CD4-positive, alpha-beta T cell treated with Interferon alpha-2 for 1 hour (primary cell): ENCODE measurements around the gene SPATC1L.

Source experiments
- DNase-seq, 2 donors: peaks; one replicate each; pipeline ENCODE4 v3.0.0-alpha.2; 2020 to 2022

Gene SPATC1L

GRCh38 chr21:46129846-46130651 lies 54.2 kb downstream of the SPATC1L start:
- no peak for DNase-seq

DNA sequence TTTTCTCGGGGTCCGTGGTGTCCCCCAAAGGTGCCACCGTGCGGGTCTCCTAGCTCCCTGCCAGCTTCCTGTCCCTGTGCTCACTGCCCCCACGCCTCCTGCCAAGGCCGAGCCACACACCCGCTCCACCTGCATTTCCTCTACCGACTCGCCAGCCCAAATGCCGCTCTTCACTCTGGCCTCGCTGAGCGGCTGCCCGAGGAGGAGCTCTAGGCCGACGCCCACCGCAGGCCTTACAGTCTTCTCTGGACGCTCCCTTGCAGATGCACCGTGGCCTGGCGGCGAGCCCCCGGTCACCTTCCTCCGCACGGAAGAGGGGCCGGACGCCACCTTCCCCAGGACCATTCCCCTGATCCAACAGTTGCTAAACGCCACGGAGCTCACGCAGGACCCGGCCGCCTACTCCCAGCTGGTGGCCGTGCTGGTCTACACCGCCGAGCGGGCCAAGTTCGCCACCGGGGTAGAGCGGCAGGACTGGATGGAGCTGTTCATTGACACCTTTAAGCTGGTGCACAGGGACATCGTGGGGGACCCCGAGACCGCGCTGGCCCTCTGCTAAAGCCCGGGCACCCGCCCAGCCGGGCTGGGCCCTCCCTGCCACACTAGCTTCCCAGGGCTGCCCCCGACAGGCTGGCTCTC lies 55.2 kb downstream of the SPATC1L start:
- no peak for DNase-seq

DNA sequence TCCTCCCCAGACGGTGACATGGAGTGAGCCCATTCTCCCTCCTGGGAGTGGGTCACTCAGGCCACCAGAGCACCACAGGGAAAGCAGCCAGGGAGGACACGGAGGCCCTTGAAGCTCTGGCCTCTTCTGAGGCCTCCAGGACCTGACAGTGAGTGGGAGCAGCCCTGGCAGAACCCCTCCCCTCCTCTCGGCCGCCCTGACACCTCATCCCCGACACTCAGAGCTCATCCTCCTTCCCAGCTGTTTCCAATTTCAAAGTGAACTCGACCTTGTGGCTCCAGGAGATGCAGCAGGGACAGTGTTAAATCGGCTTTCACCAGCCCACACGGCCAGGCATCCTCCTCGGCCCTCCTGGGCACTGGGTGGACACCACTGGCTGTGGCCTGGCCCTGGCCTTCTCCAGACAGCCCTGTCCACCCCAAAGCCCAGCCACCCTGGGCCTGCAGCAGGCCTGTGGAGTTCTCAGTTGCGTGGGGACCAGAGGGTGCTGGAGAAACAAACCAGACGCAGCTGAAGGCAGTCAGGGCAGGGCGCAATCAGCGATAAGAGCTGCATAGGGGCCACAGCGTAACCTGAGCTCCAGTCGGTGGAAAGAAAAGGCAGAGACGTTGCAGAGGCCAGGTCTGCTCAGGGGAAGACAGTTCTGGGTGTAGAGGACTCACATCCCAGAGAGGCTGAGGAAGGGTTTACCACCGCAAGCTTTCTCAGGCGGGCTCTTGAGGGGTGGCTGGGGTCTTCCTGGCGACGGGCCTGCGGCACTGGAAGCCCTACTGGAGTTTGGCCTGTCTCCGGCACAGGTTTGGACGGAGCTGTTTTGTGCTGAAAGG lies 55.9 kb downstream of the SPATC1L start:
- no peak for DNase-seq

GRCh38 chr21:46127239-46128105 lies 56.8 kb downstream of the SPATC1L start:
- DNase-seq, result no peak

DNA sequence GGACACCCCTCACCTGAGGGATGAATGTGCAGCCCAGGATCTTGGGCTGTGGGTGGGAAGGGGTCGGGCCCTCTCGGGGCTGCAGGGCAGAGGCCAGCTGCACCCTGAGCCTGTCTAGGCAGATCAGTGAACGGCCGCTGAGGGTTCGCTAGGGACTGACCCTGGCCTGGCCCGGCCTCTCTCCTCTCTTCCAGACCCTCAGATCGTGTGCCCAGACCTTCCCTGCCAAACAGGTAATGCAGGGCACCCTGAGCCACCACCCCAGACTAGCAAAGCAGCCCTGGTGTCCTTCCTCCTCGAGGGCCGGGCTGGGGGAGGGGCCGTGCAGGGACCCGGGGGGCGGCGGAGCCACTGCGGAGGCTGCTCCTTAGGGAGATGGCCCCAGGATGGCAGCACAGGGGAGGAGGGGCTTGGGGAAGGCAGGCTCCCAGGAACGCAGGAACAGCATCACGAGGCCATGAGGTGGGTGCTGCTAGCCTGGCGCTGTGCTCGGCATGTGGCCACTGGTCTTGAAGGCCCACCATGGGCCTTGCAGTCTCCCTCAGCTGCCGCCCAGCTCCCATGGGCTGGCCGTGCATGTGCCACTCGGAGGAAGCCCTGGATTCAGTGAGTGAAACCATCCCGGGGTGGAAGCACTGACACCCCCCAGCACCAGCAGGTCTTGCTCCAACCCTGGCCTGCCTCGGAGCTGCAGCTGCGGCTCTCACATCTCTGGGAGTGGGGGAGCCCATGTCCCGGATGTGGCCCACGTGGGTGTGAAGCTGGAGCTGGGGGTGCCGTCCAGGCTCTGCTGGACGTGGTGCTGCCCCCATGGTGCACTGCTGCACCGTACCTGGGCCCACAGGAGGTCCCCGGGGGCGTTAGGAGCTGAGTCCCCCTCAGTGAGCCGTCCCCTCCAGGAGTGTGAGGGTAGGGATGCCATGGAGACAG lies 57.7 kb downstream of the SPATC1L start:
- DNase-seq, result no peak

DNA sequence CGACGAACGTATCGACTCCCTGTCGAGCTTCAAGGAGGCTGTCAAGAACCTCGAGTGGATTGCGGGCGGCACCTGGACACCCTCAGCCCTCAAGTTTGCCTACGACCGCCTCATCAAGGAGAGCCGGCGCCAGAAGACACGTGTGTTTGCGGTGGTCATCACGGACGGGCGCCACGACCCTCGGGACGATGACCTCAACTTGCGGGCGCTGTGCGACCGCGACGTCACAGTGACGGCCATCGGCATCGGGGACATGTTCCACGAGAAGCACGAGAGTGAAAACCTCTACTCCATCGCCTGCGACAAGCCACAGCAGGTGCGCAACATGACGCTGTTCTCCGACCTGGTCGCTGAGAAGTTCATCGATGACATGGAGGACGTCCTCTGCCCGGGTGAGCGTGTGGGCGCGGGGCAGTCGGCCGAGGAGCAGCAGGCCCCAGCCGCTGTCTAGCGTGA lies 58.4 kb downstream of the SPATC1L start:
- DNase-seq, result no peak

DNA sequence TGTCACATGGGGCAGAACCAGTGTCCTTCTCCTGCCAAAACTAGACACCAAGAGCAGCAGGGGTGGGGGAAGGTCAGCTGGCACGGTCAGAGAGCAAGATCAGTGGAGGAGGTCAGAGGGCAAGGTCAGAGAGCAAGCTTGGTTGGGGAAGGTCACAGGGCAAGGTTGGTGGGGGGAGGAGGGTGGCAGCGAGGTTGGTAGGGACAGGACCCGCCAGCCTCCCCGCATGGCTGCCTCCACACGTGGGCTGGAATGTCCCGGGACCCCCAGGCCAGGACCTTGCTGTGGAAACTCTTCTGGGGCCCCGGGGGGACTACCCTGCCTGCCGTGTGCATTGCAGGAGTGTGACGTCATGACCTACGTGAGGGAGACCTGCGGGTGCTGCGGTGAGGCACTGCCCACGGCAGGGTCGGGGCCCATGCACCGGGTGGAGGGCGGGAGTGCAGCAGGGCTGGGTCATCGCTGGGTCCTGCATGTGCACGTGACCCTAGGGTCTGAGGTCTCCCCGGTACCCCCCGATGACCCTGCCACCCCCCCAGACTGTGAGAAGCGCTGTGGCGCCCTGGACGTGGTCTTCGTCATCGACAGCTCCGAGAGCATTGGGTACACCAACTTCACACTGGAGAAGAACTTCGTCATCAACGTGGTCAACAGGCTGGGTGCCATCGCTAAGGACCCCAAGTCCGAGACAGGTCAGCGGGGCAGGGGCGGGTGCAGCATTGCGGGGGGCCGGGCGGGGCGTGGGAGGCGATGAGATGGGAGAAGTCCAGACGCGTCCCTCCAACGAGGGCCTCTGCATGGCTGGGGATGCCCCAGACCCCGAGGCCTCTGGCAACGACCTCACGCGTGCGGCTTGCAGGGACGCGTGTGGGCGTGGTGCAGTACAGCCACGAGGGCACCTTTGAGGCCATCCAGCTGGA lies 59.1 kb downstream of the SPATC1L start:
- no peak for DNase-seq

DNA sequence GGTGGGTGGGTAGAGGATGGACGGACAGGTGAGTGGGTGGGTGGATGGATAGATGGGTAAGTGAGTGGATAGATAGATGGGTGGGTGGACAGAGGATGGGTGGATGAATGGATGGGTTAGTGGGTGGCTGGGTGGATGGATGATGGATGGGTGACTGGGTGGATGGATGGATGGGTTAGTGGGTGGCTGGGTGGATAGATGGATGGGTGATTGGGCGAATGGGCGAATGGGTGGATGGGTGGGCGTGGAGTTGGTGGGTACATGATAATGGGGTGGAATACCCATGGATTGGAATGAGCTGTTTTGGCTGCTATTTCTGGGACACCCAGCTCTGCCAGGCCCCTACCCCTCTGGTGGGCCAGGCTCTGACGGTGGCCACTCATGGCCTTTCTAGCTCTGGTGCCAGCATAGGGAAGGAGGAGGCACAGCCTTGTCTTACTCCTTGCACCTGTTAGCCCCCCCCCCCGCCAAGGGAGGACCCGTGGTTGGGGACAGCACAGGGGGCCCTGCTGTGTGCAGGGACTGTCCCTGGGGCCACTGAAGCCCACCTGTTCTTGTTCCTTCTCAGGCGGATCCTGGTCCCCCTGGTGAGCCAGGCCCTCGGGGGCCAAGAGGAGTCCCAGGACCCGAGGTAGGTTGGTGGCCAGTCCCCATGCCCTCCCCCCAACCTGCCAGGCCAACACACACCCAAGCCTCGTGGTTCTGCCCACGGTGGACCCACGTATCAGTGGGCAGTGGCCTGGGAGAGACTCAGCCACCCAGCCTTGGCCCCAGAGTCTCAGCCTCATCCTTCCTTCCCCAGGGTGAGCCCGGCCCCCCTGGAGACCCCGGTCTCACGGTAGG lies 60.0 kb downstream of the SPATC1L start:
- DNase-seq, result no peak

- no peak for DNase-seq
Observed at GRCh38 chr21:46122758-46123683, 61.2 kb downstream of the SPATC1L start.

- no peak for DNase-seq
Observed at GRCh38 chr21:46122237-46122671, 62.0 kb downstream of the SPATC1L start.

- DNase-seq, result no peak
Observed at GRCh38 chr21:46121286-46122221, 62.7 kb downstream of the SPATC1L start.

GRCh38 chr21:46120301-46121285 lies 63.7 kb downstream of the SPATC1L start:
- no peak for DNase-seq

DNA sequence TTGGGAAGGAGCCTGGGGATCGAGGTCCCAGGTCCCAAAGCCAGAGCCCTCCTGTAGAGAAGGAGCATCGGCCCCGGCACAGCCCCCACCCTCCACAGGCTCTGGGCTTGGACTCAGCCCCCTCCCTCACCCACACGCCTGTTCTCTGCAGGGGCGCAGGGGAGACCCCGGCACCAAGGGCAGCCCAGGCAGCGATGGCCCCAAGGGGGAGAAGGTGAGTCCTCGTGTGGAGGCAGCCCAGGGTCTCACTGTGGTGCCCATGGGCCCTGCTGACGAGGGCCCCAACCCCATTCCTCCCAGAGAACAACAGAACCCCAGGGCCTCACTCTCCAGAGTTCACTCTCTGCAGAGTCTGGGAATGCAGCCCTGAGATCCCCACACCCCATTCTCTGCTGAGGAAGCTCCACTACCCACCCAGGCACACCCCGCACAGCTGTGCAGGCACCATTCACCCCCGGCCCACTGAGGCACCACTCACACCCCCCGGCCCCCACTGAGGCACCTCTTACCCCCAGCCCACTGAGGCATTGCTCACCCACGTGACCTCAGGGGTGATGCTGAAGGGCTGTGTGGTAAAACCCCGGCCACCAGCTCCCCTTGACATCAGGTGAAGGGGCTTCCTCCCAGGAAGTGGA lies 64.5 kb downstream of the SPATC1L start:
- no peak for DNase-seq

DNA sequence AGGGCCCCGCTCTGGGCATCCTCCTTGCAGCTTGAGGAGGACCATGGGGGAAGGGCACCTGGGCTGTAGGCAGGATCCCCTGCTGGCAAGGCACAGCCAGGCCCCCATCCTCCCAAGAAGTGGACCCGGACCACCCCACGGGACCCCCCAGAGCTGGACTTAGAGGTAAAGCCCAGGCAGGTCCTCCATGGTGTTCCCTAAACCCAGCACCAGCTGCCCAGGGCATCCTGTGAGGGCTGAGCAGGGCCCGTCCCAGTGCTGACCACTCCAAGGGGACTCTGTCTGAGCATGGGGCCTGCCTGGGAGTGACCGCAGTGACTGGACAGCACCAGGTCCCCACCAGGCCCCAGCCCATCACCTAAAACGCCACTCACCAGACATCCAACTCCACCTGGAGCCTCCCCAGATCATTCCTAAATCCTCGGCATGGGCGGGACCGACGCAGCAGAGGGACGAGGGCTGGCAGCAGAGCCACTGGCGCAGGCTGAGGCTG lies 65.1 kb downstream of the SPATC1L start:
- DNase-seq, result no peak
